GM11168 (cell line): Measurements from ENCODE around the gene SEPHS1.
"Not testable (repeated sequence)": the region's sequence is repeated elsewhere in the genome, so short reads cannot be mapped to it uniquely, and the experiment has no call there.

Experiments used
- in situ Hi-C: fragments of 300-500 bp; cut with MboI; formaldehyde crosslinking; loops from one replicate; pipeline ENCODE4 v1.12.0; 2022; ENCODE audit warnings: low sequenced_read_pairs; ENCODE audit not compliant: unreplicated experiment

SEPHS1 gene

GRCh38 chr10:13296476-13296875 is 51.6 kb downstream of the SEPHS1 start:
- in situ Hi-C loops = no loop called here

GRCh38 chr10:13294784-13295183 is 53.3 kb downstream of the SEPHS1 start:
- in situ Hi-C loops = no loop called here

- in situ Hi-C loops = no loop called here
Observed at GRCh38 chr10:13291821-13292773, 56.0 kb downstream of the SEPHS1 start.

- in situ Hi-C loops = no loop called here
Observed at GRCh38 chr10:13291061-13291460, 57.0 kb downstream of the SEPHS1 start.

- in situ Hi-C loops = no loop called here
Observed at GRCh38 chr10:13284050-13284449, 64.0 kb downstream of the SEPHS1 start.

- in situ Hi-C loops = not testable (repeated sequence)
Observed at GRCh38 chr10:13282348-13282747, 65.7 kb downstream of the SEPHS1 start.

GRCh38 chr10:13276749-13277365 is 71.2 kb downstream of the SEPHS1 start:
- in situ Hi-C loops = no loop called here

GRCh38 chr10:13276146-13276545 is 71.9 kb downstream of the SEPHS1 start:
- in situ Hi-C loops = not testable (repeated sequence)

GRCh38 chr10:13272164-13272571 is 75.9 kb downstream of the SEPHS1 start:
- in situ Hi-C loops = no loop called here

GRCh38 chr10:13271552-13272163 is 76.4 kb downstream of the SEPHS1 start:
- in situ Hi-C loops = no loop called here

GRCh38 chr10:13270877-13271551 is 77.1 kb downstream of the SEPHS1 start:
- in situ Hi-C loops = no loop called here

GRCh38 chr10:13268841-13269240 is 79.3 kb downstream of the SEPHS1 start:
- in situ Hi-C loops = no loop called here

GRCh38 chr10:13268310-13268709 is 79.8 kb downstream of the SEPHS1 start:
- in situ Hi-C loops = no loop called here
